ENCODE data around the gene DGCR8.

Gene DGCR8

GRCh38 chr22:20125201-20126174 lies 45.4 kb downstream of the DGCR8 start:
- DNase-seq (ENCODE audit: low spot score): no peak

- DNase-seq (ENCODE audit: low spot score): no peak
Observed at GRCh38 chr22:20126284-20127029, 46.4 kb downstream of the DGCR8 start.

DNA sequence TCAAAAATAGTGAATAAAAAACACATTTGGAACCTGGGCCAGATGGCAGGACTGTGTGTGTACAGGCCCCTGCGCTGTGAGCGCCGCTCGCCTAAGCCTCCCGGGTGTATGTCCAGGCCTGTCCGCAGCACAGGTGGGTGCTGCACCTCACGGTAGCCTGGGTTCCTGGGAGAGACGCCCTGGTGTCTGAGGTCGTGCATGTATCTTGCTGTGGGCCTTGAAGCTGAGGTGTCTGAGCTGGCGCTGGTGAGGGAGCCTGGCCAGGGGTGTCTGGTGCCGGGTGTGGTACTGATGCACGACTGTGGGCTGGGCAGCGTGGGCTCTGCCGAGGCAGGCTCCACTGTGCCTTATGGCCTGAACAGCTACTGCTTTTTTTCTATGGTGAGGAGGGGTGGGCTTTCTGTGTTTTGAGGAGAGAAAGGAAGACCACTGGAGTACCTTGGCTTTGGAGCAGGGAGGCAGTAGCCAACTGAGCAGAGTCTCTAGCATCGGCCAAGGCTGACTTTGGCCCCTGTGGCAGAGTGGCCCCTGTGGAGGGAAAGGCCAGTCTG lies 47.4 kb downstream of the DGCR8 start:
- DNase-seq (ENCODE audit: low spot score): no peak

DNA sequence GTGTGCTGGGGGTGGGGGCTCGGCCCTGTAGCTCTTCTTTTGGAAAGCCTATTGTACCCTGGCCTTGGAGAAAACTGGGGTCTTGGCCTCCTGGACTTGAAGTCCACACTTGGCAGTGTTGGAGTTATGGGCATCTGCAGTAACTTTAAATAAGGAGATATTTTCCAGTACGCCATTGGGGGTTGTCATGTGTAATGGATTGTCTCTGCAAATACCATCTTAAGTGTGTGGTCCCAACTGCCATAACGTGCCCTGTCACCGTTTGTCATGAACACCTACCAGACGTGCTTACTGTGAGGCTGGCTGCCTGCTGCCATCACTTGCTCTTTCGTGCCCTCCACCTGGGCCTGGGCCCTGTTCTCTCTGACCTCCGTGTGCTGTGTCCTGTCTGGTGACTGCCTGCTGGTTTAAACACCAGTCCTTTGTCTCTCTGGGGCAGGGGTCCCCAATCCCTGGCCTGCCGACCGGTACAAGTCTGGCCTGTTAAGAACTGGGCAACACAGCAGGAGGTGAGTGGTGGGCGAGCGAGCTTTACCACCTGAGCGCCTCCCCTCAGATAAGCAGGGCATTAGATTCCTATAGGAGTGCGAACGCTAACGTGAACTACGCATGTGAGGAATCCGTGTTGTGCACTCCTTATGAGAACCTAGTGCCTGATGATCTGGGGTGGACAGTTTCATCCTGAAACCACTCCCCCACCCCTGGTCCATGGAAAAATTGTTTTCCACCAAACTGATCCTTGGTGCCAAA lies 48.0 kb downstream of the DGCR8 start:
- no peak for DNase-seq (ENCODE audit: low spot score)

GRCh38 chr22:20128619-20128901 lies 48.5 kb downstream of the DGCR8 start:
- no peak for DNase-seq (ENCODE audit: low spot score)

- DNase-seq (ENCODE audit: low spot score): no peak
Observed at GRCh38 chr22:20128902-20129746, 49.1 kb downstream of the DGCR8 start.

- no peak for DNase-seq (ENCODE audit: low spot score)
Observed at GRCh38 chr22:20129747-20130014, 49.6 kb downstream of the DGCR8 start.

DNA sequence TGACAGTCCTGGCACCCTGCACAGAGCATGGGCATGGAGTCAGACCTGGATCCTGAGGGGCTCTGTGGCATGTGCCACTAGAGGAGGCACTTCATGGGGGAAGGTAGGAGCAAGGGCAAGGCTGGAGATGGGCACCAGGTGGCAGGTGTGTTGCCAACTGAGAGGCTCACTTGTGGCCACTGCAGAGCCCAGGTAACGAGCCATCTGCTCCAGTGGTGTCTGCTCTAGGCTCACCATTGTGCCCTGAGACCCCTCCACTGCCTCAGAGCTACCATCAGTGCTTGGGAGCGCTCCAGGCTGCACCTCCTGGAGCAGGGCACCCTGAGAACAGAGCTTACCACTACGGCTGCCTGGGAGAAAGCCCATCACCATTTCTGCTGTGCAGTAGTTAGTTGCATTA lies 50.3 kb downstream of the DGCR8 start:
- no peak for DNase-seq (ENCODE audit: low spot score)

DNA sequence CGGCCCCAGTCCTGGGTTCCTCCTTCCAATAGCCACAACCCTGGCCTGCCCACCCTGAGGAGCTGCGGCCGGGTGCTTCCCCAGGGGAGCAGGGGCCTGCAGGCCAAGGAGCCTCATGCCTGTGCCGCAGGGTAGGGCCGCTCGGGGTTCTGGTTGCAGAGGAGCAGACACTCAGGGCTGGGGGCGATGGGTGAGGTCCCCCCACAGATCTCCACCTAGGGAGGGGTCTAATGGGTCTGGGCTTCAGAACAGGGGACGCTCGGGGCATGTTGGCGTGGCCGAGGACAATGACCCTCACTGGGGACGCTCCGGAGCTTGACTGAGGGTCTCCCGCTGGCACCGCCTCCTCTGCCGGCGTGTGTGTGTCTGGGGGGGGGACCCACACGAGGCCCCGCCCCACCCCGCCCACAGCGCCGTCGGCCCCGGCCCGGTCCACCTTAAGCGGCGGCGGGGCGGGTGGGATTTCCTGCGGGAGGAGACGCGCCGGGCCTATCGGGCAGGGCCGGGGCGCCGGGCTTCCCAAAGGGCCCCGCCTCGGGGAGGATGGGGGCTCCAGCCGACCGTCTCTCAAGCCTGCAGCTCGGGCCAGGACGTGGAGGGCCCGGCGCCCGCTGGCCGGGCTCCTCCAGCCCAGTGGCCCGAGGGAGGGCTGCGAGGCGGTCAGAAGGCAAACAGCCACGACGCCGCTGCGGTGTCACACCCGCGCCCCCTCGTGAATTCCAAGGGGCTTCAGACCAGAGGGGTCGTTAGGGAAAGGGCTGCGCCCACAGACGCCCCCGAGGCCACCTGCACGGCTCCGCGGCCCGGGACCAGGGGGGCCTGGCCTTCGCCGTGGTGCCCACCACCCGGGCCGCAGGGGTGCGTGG lies 50.9 kb downstream of the DGCR8 start:
- peak; percentile 66 for DNase-seq (ENCODE audit: low spot score)

DNA sequence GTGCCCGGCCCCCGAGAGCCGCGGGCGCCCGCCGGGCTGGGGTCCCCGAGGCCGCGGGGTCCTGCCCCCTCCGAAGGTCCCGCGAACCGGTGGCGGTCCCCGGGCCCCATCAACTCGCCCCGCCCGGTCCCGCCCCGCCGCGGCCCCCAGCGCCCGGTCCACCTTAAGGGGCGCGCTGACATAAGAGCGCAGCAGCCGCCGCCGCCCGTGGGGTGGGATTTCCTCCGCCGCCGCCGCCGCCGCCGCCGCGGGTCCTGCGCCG lies 51.5 kb downstream of the DGCR8 start, which contains the start of gene ZDHHC8:
ZDHHC8 (plus strand) TSS at position 208 of the 262 bp plus-strand sequence. CDS start 144 bp downstream, outside the sequence.
- DNase-seq (ENCODE audit: low spot score): no peak

DNA sequence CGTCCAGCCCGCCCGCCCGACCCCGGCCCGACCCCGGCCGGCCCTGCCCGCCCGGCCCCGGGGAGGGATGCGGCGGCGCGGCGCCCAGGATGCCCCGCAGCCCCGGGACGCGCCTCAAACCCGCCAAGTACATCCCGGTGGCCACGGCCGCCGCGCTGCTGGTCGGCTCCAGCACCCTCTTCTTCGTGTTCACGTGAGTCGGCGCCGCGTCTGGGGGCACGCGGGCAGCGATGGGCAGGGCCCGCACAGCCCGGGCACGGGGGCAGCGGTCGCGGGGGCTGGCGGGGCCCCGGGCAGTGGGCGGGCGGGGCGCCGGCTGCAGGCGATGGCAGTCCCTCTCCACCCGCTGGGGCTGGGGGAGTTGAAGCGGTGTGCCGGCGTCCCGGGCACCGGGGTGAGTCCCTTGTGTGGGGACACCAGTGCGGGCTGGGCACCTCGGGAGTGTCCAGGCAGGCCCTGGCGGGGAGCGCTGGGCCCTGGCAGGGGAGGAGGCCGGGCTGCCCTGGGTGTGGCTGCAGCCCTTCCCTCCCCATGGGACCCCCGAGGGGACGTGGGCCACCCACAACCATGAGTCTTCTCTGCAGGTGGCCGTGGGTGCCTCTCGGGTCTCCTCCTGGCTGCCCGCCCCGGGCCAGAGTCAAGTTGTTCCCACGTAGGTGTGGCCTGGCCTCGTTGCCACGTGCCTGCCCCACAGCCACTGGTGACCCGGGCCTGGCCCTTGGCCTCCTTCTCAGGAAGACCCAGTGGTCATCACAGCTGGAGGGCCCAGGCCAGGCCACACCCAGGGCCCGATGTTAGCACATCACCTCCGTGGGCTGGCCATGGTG lies 52.0 kb downstream of the DGCR8 start:
- no peak for DNase-seq (ENCODE audit: low spot score)

DNA sequence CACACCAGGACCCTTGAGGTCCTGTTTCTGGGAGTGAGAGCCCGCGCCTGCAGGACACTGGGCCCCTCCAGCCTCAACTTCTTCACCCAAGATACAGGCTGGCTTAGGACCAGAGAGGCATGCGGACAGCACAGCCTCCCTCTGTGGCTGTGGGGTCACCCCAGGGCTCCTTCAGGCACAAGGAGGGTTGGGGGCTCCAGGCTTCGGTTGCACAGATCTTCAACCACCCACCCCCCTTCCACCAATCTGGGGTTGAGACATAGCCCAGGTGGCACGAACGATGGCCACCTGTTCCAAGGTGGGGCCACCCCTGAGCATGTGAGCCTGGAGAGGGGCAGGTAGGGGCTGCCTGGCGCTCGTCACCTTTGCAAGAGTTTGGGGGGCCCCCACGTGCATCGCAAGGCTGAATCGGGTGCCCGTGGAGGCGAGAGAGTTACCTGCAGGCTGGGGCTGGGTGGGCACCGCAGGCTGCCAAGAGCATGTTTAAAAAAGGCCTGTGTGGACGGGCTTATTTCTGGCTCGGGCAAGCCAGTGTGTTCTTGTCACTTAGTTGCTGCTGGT lies 52.7 kb downstream of the DGCR8 start:
- DNase-seq (ENCODE audit: low spot score): no peak

- DNase-seq (ENCODE audit: low spot score): no peak
Observed at GRCh38 chr22:20133930-20134549, 54.0 kb downstream of the DGCR8 start.

DNA sequence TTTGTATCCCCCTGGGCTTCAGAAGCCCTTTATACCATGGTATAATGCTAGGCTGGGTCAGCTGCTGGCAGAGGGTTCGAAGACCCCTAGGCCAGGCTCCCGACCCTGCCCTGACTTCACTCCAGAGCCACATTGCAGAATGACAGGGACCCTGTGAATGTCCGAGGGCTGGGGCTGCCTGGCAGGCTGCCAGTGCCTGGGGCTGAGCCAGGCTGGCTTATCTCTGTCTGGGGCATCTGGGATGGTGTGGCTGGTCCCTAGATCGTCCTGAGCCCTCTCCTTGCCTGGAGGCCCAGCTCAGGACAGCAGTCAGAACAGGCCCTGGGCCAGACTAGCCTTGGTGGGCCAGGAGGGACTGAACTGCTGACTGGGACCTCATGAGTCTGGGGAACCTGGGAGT lies 55.2 kb downstream of the DGCR8 start:
- DNase-seq (ENCODE audit: low spot score): no peak

DNA sequence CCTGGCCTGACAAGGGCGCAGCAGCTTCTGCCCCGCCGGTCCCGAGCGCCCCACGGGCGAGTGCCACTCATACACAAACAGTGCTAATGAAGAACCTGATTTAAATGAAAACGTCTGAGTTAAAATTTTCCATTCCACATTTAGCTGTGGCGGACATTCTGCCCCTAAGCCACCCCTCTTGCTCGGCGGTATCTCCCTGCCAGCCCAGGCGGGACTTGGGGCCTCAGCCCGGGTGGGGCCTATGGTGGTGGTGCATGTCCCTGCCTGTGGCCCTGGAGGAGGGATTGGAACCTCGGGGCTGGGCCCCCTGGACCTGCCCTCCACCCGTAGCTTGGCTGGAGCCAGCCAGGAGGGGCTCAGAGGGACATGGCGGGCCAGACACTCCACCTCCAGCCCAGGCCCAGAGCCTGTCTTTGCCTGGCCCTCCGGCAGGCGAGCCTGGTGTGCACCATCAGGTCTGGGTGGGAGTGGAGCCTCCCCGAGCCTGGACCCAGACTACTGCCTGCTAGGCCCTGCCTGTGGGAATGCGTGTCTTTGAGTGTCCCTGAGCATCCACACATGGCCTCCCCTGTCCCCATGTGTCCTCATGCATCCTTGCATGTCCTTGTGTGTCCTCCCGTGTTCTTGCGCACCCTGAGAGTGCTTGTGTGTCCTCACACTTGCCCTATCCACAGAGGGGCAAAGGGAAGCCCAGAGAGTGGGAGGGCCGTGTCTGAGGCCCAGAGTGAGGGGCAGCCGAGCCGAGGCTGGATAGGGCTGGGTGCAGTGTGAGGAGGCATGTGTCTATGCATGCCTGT lies 56.0 kb downstream of the DGCR8 start:
- DNase-seq (ENCODE audit: low spot score): no peak

DNA sequence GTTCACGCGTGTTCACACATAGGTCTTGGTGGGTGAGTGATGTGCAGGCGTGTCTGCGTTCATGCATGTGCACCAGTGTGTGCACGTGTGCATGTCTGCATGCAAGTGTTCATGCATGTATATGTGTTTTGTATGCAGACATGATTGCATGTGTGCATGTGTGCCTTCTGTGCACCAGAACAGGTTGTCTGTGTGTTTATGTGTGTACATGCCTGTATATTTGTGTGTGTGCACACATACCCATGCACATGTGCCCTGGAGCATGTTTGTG lies 56.5 kb downstream of the DGCR8 start:
- no peak for DNase-seq (ENCODE audit: low spot score)

- no peak for DNase-seq (ENCODE audit: low spot score)
Observed at GRCh38 chr22:20137113-20137512, 57.1 kb downstream of the DGCR8 start.

DNA sequence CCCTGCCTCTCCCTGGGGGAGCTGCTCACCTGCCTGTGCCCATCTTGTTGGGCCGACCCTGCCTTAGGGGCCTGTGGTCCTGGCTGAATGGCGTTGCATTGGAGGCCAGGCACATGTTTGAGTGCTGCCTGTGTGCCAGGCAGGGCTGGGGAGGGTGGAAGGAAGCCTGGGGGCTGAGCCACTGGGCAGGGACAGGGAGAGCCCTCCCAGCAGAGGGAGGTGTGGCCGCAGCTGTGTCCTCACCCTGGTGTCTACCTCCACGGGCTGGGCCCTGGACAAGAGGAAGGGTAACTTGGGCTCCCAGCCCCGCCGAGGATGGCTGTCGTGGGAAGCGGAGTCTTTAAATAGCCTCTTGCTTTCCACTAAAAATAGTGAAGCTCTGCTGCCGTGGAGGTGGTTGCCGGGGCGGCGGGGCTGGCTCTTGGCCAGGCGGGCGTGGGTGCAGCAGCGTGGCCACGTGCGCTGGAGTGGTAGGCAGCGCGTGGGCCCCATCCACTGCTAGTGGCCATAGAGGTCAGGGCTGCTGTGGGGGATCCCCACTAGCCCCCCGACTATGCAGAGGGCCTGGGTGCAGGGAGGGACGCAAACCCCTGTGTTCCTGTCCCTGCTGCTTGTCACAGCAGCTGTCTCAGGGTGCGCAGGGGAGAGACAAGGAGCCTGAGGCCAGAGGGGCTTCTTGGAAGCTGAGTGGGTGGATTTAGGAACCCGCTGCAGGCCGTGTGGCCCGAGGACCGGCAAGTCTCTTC lies 57.8 kb downstream of the DGCR8 start:
- DNase-seq (ENCODE audit: low spot score): no peak

All from LoVo (cell line).